HepG2 (cell line): Measurements from ENCODE around the gene TUBB. TPM values are rescaled to one million over a fixed set of nuclear protein-coding genes. Genes with fewer than 3 reads are reported as not detected.

ENCODE experiments used
- ATAC-seq: fragments of 200-7000 bp; cut with Tn5 transposase; 3 replicates; pipeline ENCODE4 v1.9.1; 2020; ENCODE audit warnings: mild to moderate bottlenecking, moderate library complexity
- BruUV-seq: library from RNA; stranded (reverse); fragments of 400-500 nt; replicated peaks from 2 replicates; lab custom pipeline; 2021; lab: Mats Ljungman, UMichigan
- CTCF ChIA-PET: fragments of 300-600 bp; formaldehyde crosslinking; extraction: SDS; loops from one replicate; lab custom pipeline; 2021; ENCODE audit warnings: low total read pairs, inconsistent platforms, low intra/inter-chr PET ratio; lab: Yijun Ruan, JAX
- POLR2A ChIA-PET: fragments of 350-600 bp; sonication (Branson Sonifier 250); formaldehyde crosslinking; loops from one replicate; lab custom pipeline; 2020; ENCODE audit warnings: antibody characterized with exemption, inconsistent platforms; lab: Yijun Ruan, JAX
- DNase-seq: peaks from one replicate; pipeline ENCODE4 v3.0.0-alpha.2; 2015; ENCODE audit warnings: low spot score
- FAIRE-seq: peaks from 3 replicates; lab custom pipeline; 2011; peaks lifted over from hg19 to GRCh38; lab: Jason Lieb, UNC
- H2AFZ ChIP-seq: one replicate; pipeline ENCODE4 v1.6.1; 2011; ENCODE audit warnings: low read length, inconsistent platforms
- H3K27ac ChIP-seq: fragments of 300-600 bp; 3 replicates; pipeline ENCODE4 v1.8.0; 2011; ENCODE audit warnings: mixed run types, mild to moderate bottlenecking, mixed read lengths, low read length, inconsistent platforms; ENCODE audit not compliant: insufficient read depth; ENCODE audit errors: extremely low read length
- H3K27me3 ChIP-seq, 2 experiments: fragments of 200-600 bp in 1 of 2; 2 replicates in 1 of 2; 3 replicates in 1 of 2; pipeline versions ENCODE4 v1.6.0 to v1.8.0; 2011; ENCODE audit warnings: low read length in 2 of 2, mild to moderate bottlenecking in 2 of 2, moderate library complexity in 2 of 2, inconsistent platforms in 1 of 2; ENCODE audit not compliant: insufficient read depth in 2 of 2, control insufficient read depth in 1 of 2
- H3K36me3 ChIP-seq, 2 experiments: fragments of 200-600 bp in 1 of 2; replicated peaks in 1 of 2; 2 replicates in 1 of 2; 3 replicates in 1 of 2; pipeline versions ENCODE4 v1.5.1 to v1.8.0; 2011; ENCODE audit warnings: low read length in 2 of 2, inconsistent platforms in 1 of 2; ENCODE audit not compliant: insufficient read depth in 2 of 2, control insufficient read depth in 1 of 2
- H3K4me1 ChIP-seq: 2 replicates; pipeline ENCODE4 v1.5.1; 2012; ENCODE audit warnings: low read length, inconsistent platforms; ENCODE audit not compliant: insufficient read depth
- H3K4me2 ChIP-seq: 2 replicates; pipeline ENCODE4 v1.6.0; 2011; ENCODE audit warnings: low read depth, low read length, inconsistent platforms
- H3K4me3 ChIP-seq, 3 experiments: fragments of 200-600 bp in 1 of 3; sonication (generic), shearing (Covaris generic) in 1 of 3; replicated peaks in 1 of 3; 2 replicates each; pipeline ENCODE4 v1.5.1; 2011 to 2016; ENCODE audit warnings: low read length in 3 of 3, inconsistent platforms in 2 of 3, low read depth in 2 of 3, mild to moderate bottlenecking in 2 of 3, control low read depth in 1 of 3, mixed read lengths in 1 of 3; ENCODE audit not compliant: insufficient read depth in 1 of 3
- H3K79me2 ChIP-seq: one replicate; pipeline ENCODE4 v1.6.1; 2011; ENCODE audit warnings: low read length, inconsistent platforms; ENCODE audit not compliant: insufficient read depth
- H3K9ac ChIP-seq: 2 replicates; pipeline ENCODE4 v1.6.0; 2011; ENCODE audit warnings: mild to moderate bottlenecking, low read depth, low read length, inconsistent platforms; ENCODE audit not compliant: insufficient read depth
- H3K9me3 ChIP-seq: 2 replicates; pipeline ENCODE4 v1.5.1; 2012; ENCODE audit warnings: mild to moderate bottlenecking, low read length
- H4K20me1 ChIP-seq: 2 replicates; pipeline ENCODE4 v1.6.0; 2011; ENCODE audit warnings: inconsistent platforms, mild to moderate bottlenecking, low read length, moderate library complexity; ENCODE audit not compliant: insufficient read depth
- CC2D1A ChIP-seq: sonication (generic); formaldehyde crosslinking; IDR thresholded peaks from 2 replicates; pipeline ENCODE4 v1.8.1; 2023; ENCODE audit warnings: mild to moderate bottlenecking, missing genetic modification reagents
- CTCF ChIP-seq: sonication (generic); formaldehyde crosslinking; IDR thresholded peaks from 2 replicates; pipeline ENCODE4 v1.5.0; 2020; ENCODE audit warnings: mild to moderate bottlenecking, missing genetic modification reagents, moderate library complexity
- DR1 ChIP-seq: sonication (generic); formaldehyde crosslinking; IDR thresholded peaks from 2 replicates; pipeline ENCODE4 v1.8.0; 2021; ENCODE audit warnings: mild to moderate bottlenecking, missing genetic modification reagents, inconsistent platforms
- ETV6 ChIP-seq: sonication (generic); formaldehyde crosslinking; conservative IDR thresholded peaks from 2 replicates; pipeline ENCODE4 v1.4.0; 2020; ENCODE audit warnings: missing genetic modification reagents
- FOXO4 ChIP-seq: sonication (generic); formaldehyde crosslinking; conservative IDR thresholded peaks from 2 replicates; pipeline ENCODE4 v1.8.1; 2023; ENCODE audit warnings: missing genetic modification reagents
- HBP1 ChIP-seq: IDR thresholded peaks from 2 replicates; pipeline ENCODE4 v1.6.1; 2016; ENCODE audit warnings: low read depth, control low read depth
- MZF1 ChIP-seq: sonication (generic); formaldehyde crosslinking; IDR thresholded peaks from 2 replicates; pipeline ENCODE4 v1.8.1; 2023; ENCODE audit warnings: mild to moderate bottlenecking, missing genetic modification reagents, borderline replicate concordance
- RORA ChIP-seq: sonication (generic); formaldehyde crosslinking; IDR thresholded peaks from 2 replicates; pipeline ENCODE4 v1.5.0; 2020; ENCODE audit warnings: mild to moderate bottlenecking, missing genetic modification reagents, moderate library complexity
- SETDB1 ChIP-seq: sonication (generic); formaldehyde crosslinking; IDR thresholded peaks from 2 replicates; pipeline ENCODE4 v1.5.1; 2020; ENCODE audit warnings: missing genetic modification reagents, mild to moderate bottlenecking, borderline replicate concordance
- SP4 ChIP-seq: sonication (generic); formaldehyde crosslinking; IDR thresholded peaks from 2 replicates; pipeline ENCODE4 v1.8.1; 2023; ENCODE audit warnings: mild to moderate bottlenecking, missing genetic modification reagents
- TBX2 ChIP-seq: sonication (generic); formaldehyde crosslinking; IDR thresholded peaks from 2 replicates; pipeline ENCODE4 v1.5.0; 2020; ENCODE audit warnings: missing genetic modification reagents, mild to moderate bottlenecking, borderline replicate concordance
- ZBTB25 ChIP-seq: IDR thresholded peaks from 2 replicates; pipeline ENCODE4 v1.6.1; 2018; ENCODE audit warnings: missing genetic modification reagents
- ZNF235 ChIP-seq: sonication (generic); formaldehyde crosslinking; IDR thresholded peaks from 2 replicates; pipeline ENCODE4 v1.8.1; 2023; ENCODE audit warnings: mild to moderate bottlenecking, missing genetic modification reagents, borderline replicate concordance
- ZNF557 ChIP-seq: sonication (generic); formaldehyde crosslinking; IDR thresholded peaks from 2 replicates; pipeline ENCODE4 v1.4.0; 2020; ENCODE audit warnings: missing genetic modification reagents
- ZNF614 ChIP-seq: IDR thresholded peaks from 2 replicates; pipeline ENCODE4 v1.6.1; 2018; ENCODE audit warnings: missing biosample characterization, missing genetic modification reagents, inconsistent platforms, borderline replicate concordance
- ZNF652 ChIP-seq: IDR thresholded peaks from 2 replicates; pipeline ENCODE4 v1.6.1; 2016; ENCODE audit warnings: low read depth, borderline replicate concordance
- WGBS: methylation state at CpG from one replicate; pipeline ENCODE4 v1.1.6; 2017; ENCODE audit warnings: low lambda C conversion rate; 5-methylcytosine and 5-hydroxymethylcytosine counted together
- in situ Hi-C: cut with HindIII; loops from 2 replicates; pipeline ENCODE4 v1.10.0; 2017; ENCODE audit warnings: low pct_unique_long_range_greater_than_20kb; ENCODE audit not compliant: extremely low pct_ligation_motif_present
- intact Hi-C: fragments of 100-400 bp; cut with micrococcal nuclease; formaldehyde crosslinking; loops from one replicate; pipeline ENCODE4 v1.10.0; 2022; ENCODE audit not compliant: unreplicated experiment
- polyA plus RNA-seq, 8 experiments: library from polyadenylated mRNA; depleted of rRNA in 3 of 8; stranded (reverse) in 7 of 8; unstranded in 1 of 8; fragments of >200 nt; fragmentation: Illumina TruSeq in 4 of 8; extraction: Trizol in 4 of 8; gene quantifications; 2 replicates each; pipeline versions ENCODE4 v1.2.1 to v1.2.3, GENCODE V29; 2011 to 2016; ENCODE audit warnings: low read depth in 4 of 8, missing spikeins in 1 of 8, mixed read lengths in 1 of 8; ENCODE audit not compliant: insufficient read depth in 1 of 8
- total RNA-seq, 5 experiments: library from RNA; depleted of rRNA; stranded (reverse); fragments of >200 nt; fragmentation: Illumina TruSeq; extraction: Trizol; gene quantifications; 2 replicates each; pipeline ENCODE4 v1.2.3, GENCODE V29; 2016; ENCODE audit warnings: low read depth in 1 of 5

The TUBB gene
- total and polyA plus RNA-seq, 2 of the 13 experiments (the other 11 are each of a cell fraction or from before 2014, with no cell fraction given): 911 to 1,163 TPM

- BruUV-seq: no TSS peak
- POLR2A ChIA-PET: interaction anchor here (0.9 to 3.0 kb wide), 12 partner anchors 8 to 196 kb away, joined by 3 to 23 read pairs (median 4); partner anchors contain the start of genes IER3, MDC1, MRPS18B and TUBB
- TF ChIP-seq ETV6 (CRISPR knock-in tag): no peak
- TF ChIP-seq DR1 (CRISPR knock-in tag): no peak
- TF ChIP-seq ZNF614 (CRISPR knock-in tag): no peak
- TF ChIP-seq TBX2 (CRISPR knock-in tag): peak; percentile 40; the same call in 1 of the 2 replicates
- TF ChIP-seq CTCF: peak; percentile 6; the same call in 1 of the 2 replicates
- TF ChIP-seq ZNF557 (CRISPR knock-in tag): no peak
- TF ChIP-seq FOXO4 (CRISPR knock-in tag): no peak
- TF ChIP-seq ZNF235 (CRISPR knock-in tag): peak; percentile 31; the same call in 1 of the 2 replicates
- TF ChIP-seq SP4: peak; percentile 58
- peak; percentile 50; the same call in 1 of the 2 replicates for TF ChIP-seq HBP1
- no peak for TF ChIP-seq SETDB1 (CRISPR knock-in tag)
- TF ChIP-seq CC2D1A: no peak
- TF ChIP-seq MZF1 (CRISPR knock-in tag): no peak
- no peak for TF ChIP-seq RORA
- no peak for TF ChIP-seq ZNF652
- TF ChIP-seq ZBTB25 (CRISPR knock-in tag): no peak
Measured at GRCh38 chr6:30686908-30687658, 33.1 kb upstream of the TUBB start.

More at GRCh38 chr6:30686908-30687658, 33.1 kb upstream of the TUBB start:
- Histone ChIP-seq H3K9me3 (no peaks in the 10 kb centered on the region), H2AFZ (no peak overlapping the region), H3K4me3 (peak overlapping the region; percentile 77 to 84 (median 81)), H3K9ac (peak overlapping the region; percentile 65), H3K4me2 (peak overlapping the region; percentile 84), H3K36me3 (no peaks in the 10 kb centered on the region), H3K27ac (peak overlapping the region; percentile 43), H3K4me1 (peaks cover 79% of the 10 kb centered on the region), H3K27me3 (no peaks in the 10 kb centered on the region), H4K20me1 (no peaks in the 10 kb centered on the region), H3K79me2 (no peaks in the 10 kb centered on the region)
- peak; percentile 50 for ATAC-seq
- CTCF ChIA-PET: interaction anchor here (1.7 kb wide), 1 partner anchor 8 kb away, joined by 6 read pairs; no protein-coding TSS in a partner anchor
- in situ Hi-C loops (loop anchor here (25.0 kb wide), 1 partner anchor 400 kb away; no protein-coding TSS in a partner anchor), intact Hi-C loops (loop anchor here (1.0 kb wide), 1 partner anchor 35 kb away; no protein-coding TSS in a partner anchor)
- FAIRE-seq: no peak
- WGBS: under 1% methylated on average over 48 of the region's 52 CpGs
- peak; percentile 49 for DNase-seq
